NK-92 treated with Interleukin-12 subunit alpha and Interleukin-12 subunit beta, amount 100 ng/mL, for 24 hours (cell line): ENCODE measurements around the gene RYK.
"Not testable (repeated sequence)": the region's sequence is repeated elsewhere in the genome, so short reads cannot be mapped to it uniquely, and the experiment has no call there.

Experiments used
- DNase-seq: peaks from one replicate; lab custom pipeline; 2025; lab: John Stamatoyannopoulos, UW

RYK gene

GRCh38 chr3:134250717-134251220 lies at the start of gene RYK:
RYK (minus strand) TSS chr3:134250859; CDS start chr3:134250654, 205 bp downstream.
- peak; percentile 50 for DNase-seq

GRCh38 chr3:134299888-134300206 lies 49.2 kb upstream of the RYK start:
- no peak for DNase-seq

GRCh38 chr3:134299185-134299887 lies 48.7 kb upstream of the RYK start:
- DNase-seq = no peak

GRCh38 chr3:134298249-134298648 lies 47.6 kb upstream of the RYK start:
- DNase-seq = no peak

- DNase-seq = no peak
Measured at GRCh38 chr3:134296616-134297015, 46.0 kb upstream of the RYK start.

GRCh38 chr3:134295930-134296329 lies 45.3 kb upstream of the RYK start:
- no peak for DNase-seq

- peak; percentile 62 for DNase-seq
Measured at GRCh38 chr3:134294302-134295280, 43.9 kb upstream of the RYK start.

- DNase-seq = no peak
Measured at GRCh38 chr3:134291319-134292254, 40.9 kb upstream of the RYK start.

- DNase-seq = no peak
Measured at GRCh38 chr3:134287512-134287911, 36.9 kb upstream of the RYK start.

GRCh38 chr3:134284438-134284837 lies 33.8 kb upstream of the RYK start:
- no peak for DNase-seq

GRCh38 chr3:134282659-134283047 lies 32.0 kb upstream of the RYK start:
- DNase-seq = no peak

GRCh38 chr3:134281912-134282658 lies 31.4 kb upstream of the RYK start:
- no peak for DNase-seq

- no peak for DNase-seq
Measured at GRCh38 chr3:134279466-134279865, 28.8 kb upstream of the RYK start.

GRCh38 chr3:134277066-134277660 lies 26.5 kb upstream of the RYK start:
- no peak for DNase-seq

- no peak for DNase-seq
Measured at GRCh38 chr3:134276086-134276485, 25.4 kb upstream of the RYK start.

- not testable (repeated sequence) for DNase-seq
Measured at GRCh38 chr3:134275110-134275509, 24.5 kb upstream of the RYK start.

- no peak for DNase-seq
Measured at GRCh38 chr3:134274571-134274970, 23.9 kb upstream of the RYK start.

- DNase-seq = no peak
Measured at GRCh38 chr3:134267996-134268395, 17.3 kb upstream of the RYK start.

- DNase-seq = no peak
Measured at GRCh38 chr3:134260987-134261386, 10.3 kb upstream of the RYK start.

- no peak for DNase-seq
Measured at GRCh38 chr3:134258761-134259347, 8.2 kb upstream of the RYK start.
